GM21825 (cell line): ENCODE data around the gene CACNB3.
"Not testable (repeated sequence)": the region's sequence is repeated elsewhere in the genome, so short reads cannot be mapped to it uniquely, and the experiment has no call there.

Experiments used
- ATAC-seq: cut with Tn5 transposase; IDR thresholded peaks from one replicate; pipeline ENCODE4 v1.9.1; 2021; ENCODE audit warnings: mild to moderate bottlenecking, moderate library complexity; ENCODE audit not compliant: unreplicated experiment

The CACNB3 gene

GRCh38 chr12:48816143-48816854 lies 2.0 kb upstream of the CACNB3 start:
- ATAC-seq = no peak

GRCh38 chr12:48818831-48819590 lies 715 bp downstream of the CACNB3 start:
- ATAC-seq = no peak

DNA sequence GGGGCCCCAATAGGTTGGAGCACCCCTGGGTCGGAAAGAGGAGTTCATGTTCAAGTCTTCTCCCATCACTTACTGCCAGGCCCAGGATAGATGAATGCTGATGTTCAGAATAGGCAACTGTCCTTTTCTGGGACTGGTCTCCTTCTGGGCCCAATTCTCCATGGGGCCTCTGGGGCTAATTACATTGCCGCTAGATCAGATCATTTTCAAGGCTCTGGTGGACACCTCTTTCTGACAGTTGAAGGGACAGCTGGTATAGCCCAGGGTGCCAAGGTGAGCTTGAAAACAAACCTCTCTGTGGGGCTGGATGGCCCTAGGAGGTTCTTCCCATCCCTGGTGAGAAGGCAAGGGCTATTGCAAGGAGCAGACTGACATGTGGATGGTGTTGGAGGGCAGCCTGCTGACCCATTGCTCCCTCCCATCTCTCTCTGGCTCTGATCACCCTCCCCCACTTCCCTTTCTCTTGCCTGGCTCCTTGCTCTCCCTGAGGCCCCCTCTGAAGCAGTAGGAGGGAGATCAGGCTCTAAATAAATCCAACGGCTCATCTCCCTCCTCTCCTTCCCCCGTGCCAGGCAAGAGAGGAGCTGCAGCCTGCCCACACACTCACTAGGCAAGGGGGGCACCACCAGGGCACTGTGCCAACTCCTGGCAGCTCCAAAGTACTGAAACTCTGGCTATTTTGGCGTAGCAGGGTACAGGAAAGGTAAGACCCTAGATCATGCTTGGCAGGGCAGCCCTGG lies 1.9 kb downstream of the CACNB3 start:
- ATAC-seq = no peak

DNA sequence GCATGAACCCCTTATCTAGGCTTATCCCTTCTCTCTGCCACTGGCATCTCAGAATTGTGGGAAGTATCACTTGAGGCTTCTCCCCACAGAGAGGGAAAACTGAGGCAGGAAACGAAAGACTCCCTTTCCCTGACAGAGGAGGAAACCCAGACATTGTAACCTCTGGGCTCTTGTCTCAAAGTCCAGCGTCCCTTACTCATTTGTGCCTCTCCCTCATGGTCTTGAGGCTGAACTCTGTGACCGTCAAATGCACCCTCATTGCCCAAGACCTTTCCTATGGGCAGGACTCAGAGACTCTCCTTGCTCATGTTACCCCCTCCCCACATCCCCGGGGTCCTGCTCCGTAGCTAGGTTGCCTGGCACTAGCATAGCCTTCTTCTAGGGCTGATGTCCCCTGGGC lies 3.8 kb downstream of the CACNB3 start:
- no peak for ATAC-seq

DNA sequence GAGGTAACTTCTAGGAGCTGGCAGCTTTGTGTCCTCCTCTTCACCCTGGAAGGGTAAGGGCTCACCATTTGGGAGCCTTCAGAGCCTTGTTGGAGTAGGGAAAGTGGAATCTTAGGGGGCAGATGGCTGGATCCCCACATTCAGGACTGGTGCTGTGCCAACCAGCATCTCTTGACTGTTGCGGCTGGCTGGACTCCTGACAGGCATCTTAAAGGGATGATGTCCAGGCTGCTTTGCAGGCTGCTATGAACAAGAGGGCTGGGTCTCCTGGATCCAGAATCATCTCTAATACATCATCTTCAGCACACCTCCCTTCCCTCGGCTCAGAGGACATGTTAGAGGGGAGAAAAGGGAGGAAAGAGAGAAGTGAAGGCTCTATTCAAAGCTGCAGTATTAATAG lies 4.4 kb downstream of the CACNB3 start:
- ATAC-seq = no peak

DNA sequence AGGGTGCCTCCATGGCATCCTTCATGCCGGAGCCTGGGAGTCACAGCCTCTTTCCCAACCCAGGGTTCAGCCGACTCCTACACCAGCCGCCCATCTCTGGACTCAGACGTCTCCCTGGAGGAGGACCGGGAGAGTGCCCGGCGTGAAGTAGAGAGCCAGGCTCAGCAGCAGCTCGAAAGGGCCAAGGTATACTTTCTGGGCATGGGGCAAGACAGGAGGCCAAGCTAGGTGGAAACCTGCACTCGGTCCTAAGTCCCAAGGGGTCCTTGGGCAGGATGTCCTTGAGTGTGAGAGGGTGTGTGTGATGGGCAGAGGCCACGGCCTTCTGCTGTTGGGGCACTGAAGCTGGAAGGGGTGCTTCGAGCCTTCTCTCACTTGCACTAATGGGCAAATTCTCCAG lies 5.0 kb downstream of the CACNB3 start:
- ATAC-seq = no peak

GRCh38 chr12:48824112-48824511 lies 5.8 kb downstream of the CACNB3 start:
- ATAC-seq = no peak

GRCh38 chr12:48824905-48825304 lies 6.6 kb downstream of the CACNB3 start:
- ATAC-seq = no peak

DNA sequence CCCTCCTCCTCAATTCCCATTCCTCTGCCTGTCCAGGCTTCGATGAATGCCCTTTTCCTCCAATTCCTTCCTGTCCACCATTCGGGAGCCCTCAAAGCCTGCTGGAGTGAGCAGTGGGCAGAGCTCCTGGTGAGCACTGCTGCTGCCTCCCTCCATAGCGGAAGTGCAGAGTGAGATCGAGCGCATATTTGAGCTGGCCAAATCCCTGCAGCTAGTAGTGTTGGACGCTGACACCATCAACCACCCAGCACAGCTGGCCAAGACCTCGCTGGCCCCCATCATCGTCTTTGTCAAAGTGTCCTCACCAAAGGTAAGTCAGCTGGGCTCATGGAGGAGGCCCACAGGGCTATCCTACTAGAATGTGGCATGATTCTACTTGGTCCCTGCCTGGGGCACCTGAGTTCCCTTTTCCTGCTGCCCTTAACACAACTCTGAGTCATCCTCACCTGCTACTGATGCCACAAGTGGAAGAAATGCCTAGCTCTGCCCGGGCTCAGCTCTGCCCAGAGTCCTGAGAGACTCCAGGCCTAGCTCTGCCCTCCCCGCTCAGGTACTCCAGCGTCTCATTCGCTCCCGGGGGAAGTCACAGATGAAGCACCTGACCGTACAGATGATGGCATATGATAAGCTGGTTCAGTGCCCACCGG lies 8.0 kb downstream of the CACNB3 start:
- no peak for ATAC-seq

- ATAC-seq = no peak
Observed at GRCh38 chr12:48827026-48827425, 8.7 kb downstream of the CACNB3 start.

DNA sequence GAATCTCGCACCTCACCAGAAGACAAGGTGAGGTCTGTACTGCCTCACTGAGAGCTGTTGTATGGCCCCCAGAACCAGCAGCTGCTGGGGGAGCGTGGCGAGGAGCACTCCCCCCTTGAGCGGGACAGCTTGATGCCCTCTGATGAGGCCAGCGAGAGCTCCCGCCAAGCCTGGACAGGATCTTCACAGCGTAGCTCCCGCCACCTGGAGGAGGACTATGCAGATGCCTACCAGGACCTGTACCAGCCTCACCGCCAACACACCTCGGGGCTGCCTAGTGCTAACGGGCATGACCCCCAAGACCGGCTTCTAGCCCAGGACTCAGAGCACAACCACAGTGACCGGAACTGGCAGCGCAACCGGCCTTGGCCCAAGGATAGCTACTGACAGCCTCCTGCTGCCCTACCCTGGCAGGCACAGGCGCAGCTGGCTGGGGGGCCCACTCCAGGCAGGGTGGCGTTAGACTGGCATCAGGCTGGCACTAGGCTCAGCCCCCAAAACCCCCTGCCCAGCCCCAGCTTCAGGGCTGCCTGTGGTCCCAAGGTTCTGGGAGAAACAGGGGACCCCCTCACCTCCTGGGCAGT lies 9.3 kb downstream of the CACNB3 start:
- no peak for ATAC-seq

GRCh38 chr12:48828293-48828692 lies 10.0 kb downstream of the CACNB3 start:
- no peak for ATAC-seq

DNA sequence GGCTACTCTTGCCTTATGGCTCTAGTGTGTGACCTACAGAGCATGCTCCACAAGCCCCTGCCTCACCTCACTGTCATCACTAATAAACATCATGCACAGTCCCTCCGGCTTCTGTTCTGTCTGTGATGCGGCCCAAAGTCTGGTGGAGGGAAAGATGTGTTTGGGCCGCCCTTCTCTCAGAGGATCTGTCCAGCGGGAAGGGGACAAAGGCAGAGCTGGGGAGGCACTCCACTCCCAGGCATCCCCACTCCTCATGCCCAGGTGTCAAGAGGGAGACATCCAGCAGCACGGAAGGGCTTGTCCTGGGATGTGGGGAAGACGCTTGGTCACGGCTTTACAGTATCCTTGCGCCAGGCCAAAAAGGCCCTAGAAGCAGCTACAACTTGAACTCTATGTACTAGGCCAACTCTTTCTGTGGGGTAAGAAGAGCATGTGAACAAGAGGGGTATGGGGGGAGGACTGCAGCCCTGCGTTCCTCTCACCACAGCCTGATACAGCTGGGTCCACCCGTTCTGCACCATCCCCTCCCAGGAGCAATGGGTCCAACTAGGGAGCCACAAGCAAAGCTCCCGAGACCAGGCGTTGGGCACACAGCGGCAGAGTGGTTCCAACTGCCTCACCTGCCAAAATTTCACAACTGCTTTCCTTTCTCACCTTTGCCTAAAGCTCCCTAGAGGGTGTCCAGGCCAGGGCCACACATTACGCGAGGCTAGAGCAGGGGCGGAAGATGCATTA lies 10.7 kb downstream of the CACNB3 start:
- no peak for ATAC-seq

DNA sequence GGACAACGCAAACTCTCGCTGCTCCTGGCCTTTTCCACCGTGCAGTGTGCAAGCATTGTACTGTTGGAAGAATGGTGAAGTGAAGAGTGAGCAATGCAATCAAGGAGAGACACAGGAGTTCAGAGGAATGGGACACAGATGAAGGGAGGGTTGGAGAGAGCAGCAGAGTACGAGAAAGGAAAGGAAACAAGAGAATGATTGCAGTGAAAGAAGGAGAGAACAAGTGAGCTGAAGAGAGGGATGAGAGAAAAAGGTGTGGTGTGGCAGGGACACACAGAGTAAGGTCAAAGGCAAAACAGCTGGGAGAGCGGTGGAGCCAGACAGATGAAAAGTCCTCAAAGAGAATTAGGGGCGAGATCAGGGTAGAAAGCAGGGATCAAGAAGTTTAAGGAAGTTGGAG lies 13.0 kb downstream of the CACNB3 start:
- ATAC-seq = no peak

GRCh38 chr12:48832321-48833060 lies 14.2 kb downstream of the CACNB3 start:
- ATAC-seq = no peak

GRCh38 chr12:48838048-48838447 lies 19.8 kb downstream of the CACNB3 start:
- no peak for ATAC-seq

DNA sequence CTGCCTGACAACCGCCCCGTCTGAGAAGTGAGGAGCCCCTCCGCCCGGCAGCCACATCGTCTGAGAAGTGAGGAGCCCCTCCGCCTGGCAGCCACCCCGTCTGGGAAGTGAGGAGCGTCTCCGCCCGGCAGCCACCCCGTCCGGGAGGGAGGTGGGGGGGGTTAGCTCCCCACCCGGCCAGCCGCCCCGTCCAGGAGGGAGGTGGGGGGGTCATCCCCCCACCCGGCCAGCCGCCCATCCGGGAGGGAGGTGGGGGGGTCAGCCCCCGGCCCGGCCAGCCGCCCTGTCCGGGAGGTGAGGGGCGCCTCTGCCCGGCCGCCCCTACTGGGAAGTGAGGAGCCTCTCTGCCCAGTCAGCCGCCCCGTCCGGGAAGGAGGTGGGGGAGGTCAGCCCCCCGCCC lies 23.7 kb downstream of the CACNB3 start:
- ATAC-seq = not testable (repeated sequence)

GRCh38 chr12:48851883-48852733 lies 33.8 kb downstream of the CACNB3 start, which contains the start of gene DDX23:
Gene DDX23, minus strand, starts transcription at chr12:48852163. Its CDS starts 6,381 bp downstream, at chr12:48845782.
- peak; percentile 93 for ATAC-seq
